MM.1S (cell line): ENCODE data around the gene ALG8.

Source experiments
- DNase-seq: peaks from one replicate; pipeline ENCODE4 v3.0.0-alpha.2; 2015
- H2AFZ ChIP-seq: fragments of 300-600 bp; sonication (generic); 2 replicates; pipeline ENCODE4 v1.6.0; 2016; ENCODE audit warnings: antibody characterized with exemption, low read length
- H3F3A ChIP-seq: fragments of 300-600 bp; sonication (generic); 2 replicates; pipeline ENCODE4 v1.6.1; 2016; ENCODE audit warnings: mild to moderate bottlenecking, antibody characterized with exemption, low read length, moderate library complexity, mixed read lengths; ENCODE audit not compliant: insufficient read depth
- H3K27ac ChIP-seq: fragments of 300-600 bp; sonication (generic); 2 replicates; pipeline ENCODE4 v1.5.1; 2016; ENCODE audit warnings: mild to moderate bottlenecking, low read length
- H3K27me3 ChIP-seq: fragments of 300-600 bp; sonication (generic); replicated peaks from 2 replicates; pipeline ENCODE4 v1.6.0; 2016; ENCODE audit warnings: low read length; ENCODE audit not compliant: insufficient read depth
- H3K36me3 ChIP-seq: fragments of 300-600 bp; sonication (generic); replicated peaks from 2 replicates; pipeline ENCODE4 v1.6.1; 2016; ENCODE audit warnings: mild to moderate bottlenecking, low read length, mixed read lengths; ENCODE audit not compliant: insufficient read depth
- H3K4me1 ChIP-seq: fragments of 300-600 bp; sonication (generic); 2 replicates; pipeline ENCODE4 v1.6.1; 2016; ENCODE audit warnings: low read length, mixed read lengths
- H3K4me2 ChIP-seq: fragments of 300-600 bp; sonication (generic); 2 replicates; pipeline ENCODE4 v1.6.0; 2016; ENCODE audit warnings: low read depth, low read length
- H3K4me3 ChIP-seq: fragments of 300-600 bp; sonication (generic); 2 replicates; pipeline ENCODE4 v1.5.1; 2016; ENCODE audit warnings: low read length, mixed read lengths
- H3K79me2 ChIP-seq: fragments of 300-600 bp; sonication (generic); 2 replicates; pipeline ENCODE4 v1.6.1; 2016; ENCODE audit warnings: mixed run types, low read length, mixed read lengths
- H3K9ac ChIP-seq: fragments of 300-600 bp; sonication (generic); 2 replicates; pipeline ENCODE4 v1.6.1; 2016; ENCODE audit warnings: low read length, mixed read lengths
- H3K9me2 ChIP-seq: fragments of 300-600 bp; sonication (generic); replicated peaks from 2 replicates; pipeline ENCODE4 v1.6.1; 2016; ENCODE audit warnings: mild to moderate bottlenecking, low read length, mixed read lengths; ENCODE audit not compliant: insufficient read depth
- H3K9me3 ChIP-seq: fragments of 300-600 bp; sonication (generic); replicated peaks from 2 replicates; pipeline ENCODE4 v1.6.1; 2016; ENCODE audit warnings: mild to moderate bottlenecking, low read length, mixed read lengths; ENCODE audit not compliant: insufficient read depth
- H4K20me1 ChIP-seq: fragments of 300-600 bp; sonication (generic); 2 replicates; pipeline ENCODE4 v1.6.1; 2016; ENCODE audit warnings: mild to moderate bottlenecking, low read length, moderate library complexity, mixed read lengths; ENCODE audit not compliant: insufficient read depth
- EZH2 ChIP-seq: fragments of 300-600 bp; sonication (generic); optimal IDR thresholded peaks from 2 replicates; pipeline ENCODE3; 2017; ENCODE audit warnings: low read depth, mild to moderate bottlenecking, antibody characterized with exemption, low read length, mixed read lengths
- EZH2phosphoT487 ChIP-seq: fragments of 300-600 bp; sonication (generic); IDR thresholded peaks from 2 replicates; pipeline ENCODE4 v1.6.1; 2018; ENCODE audit warnings: antibody characterized with exemption, low read length
- TF ChIP-seq, protein P1 (sequence below): fragments of 300-600 bp; sonication (generic); IDR thresholded peaks from 2 replicates; pipeline ENCODE4 v1.5.1; 2016; ENCODE audit warnings: antibody characterized with exemption, low read length, mixed read lengths

ALG8 gene

DNA sequence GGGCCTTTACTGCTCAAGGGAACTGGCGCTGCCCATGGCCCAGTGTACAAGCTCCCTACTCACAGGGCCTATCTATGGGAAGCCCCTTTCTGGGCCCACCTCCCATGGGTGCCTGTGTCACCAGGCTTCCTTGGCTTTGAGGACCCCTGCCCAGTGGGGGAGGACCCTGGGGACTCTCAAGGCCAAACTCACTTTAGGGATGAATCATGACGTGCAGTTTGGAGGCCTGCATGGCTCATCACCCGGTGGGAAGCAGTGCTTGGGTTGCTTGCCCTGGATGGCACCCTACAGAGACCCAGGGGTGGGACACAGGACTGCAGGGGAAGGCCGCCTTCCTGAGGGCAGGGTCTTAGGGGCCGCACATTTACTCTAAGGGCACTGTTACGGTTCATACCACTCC, 32.5 kb upstream of the ALG8 start:
- no peaks in the 10 kb centered on the region for H3K79me2 ChIP-seq
- DNase-seq, result no peak
- no peaks in the 10 kb centered on the region for H3K36me3 ChIP-seq
- H2AFZ ChIP-seq, result no peak overlapping the region
- no peaks in the 10 kb centered on the region for H3K9me2 ChIP-seq
- H3K4me2 ChIP-seq, result no peak overlapping the region
- no peak overlapping the region for H3K27ac ChIP-seq
- H3K4me3 ChIP-seq, result no peak overlapping the region
- H3K4me1 ChIP-seq, result no peaks in the 10 kb centered on the region
- no peaks in the 10 kb centered on the region for H3F3A ChIP-seq
- no peaks in the 10 kb centered on the region for H4K20me1 ChIP-seq
- no peaks in the 10 kb centered on the region for H3K9me3 ChIP-seq
- TF ChIP-seq EZH2 (no peak), EZH2phosphoT487 (no peak)
- TF ChIP-seq, protein P1, sequence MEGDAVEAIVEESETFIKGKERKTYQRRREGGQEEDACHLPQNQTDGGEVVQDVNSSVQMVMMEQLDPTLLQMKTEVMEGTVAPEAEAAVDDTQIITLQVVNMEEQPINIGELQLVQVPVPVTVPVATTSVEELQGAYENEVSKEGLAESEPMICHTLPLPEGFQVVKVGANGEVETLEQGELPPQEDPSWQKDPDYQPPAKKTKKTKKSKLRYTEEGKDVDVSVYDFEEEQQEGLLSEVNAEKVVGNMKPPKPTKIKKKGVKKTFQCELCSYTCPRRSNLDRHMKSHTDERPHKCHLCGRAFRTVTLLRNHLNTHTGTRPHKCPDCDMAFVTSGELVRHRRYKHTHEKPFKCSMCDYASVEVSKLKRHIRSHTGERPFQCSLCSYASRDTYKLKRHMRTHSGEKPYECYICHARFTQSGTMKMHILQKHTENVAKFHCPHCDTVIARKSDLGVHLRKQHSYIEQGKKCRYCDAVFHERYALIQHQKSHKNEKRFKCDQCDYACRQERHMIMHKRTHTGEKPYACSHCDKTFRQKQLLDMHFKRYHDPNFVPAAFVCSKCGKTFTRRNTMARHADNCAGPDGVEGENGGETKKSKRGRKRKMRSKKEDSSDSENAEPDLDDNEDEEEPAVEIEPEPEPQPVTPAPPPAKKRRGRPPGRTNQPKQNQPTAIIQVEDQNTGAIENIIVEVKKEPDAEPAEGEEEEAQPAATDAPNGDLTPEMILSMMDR, result no peak
- no peak overlapping the region for H3K9ac ChIP-seq
- H3K27me3 ChIP-seq, result no peaks in the 10 kb centered on the region

DNA sequence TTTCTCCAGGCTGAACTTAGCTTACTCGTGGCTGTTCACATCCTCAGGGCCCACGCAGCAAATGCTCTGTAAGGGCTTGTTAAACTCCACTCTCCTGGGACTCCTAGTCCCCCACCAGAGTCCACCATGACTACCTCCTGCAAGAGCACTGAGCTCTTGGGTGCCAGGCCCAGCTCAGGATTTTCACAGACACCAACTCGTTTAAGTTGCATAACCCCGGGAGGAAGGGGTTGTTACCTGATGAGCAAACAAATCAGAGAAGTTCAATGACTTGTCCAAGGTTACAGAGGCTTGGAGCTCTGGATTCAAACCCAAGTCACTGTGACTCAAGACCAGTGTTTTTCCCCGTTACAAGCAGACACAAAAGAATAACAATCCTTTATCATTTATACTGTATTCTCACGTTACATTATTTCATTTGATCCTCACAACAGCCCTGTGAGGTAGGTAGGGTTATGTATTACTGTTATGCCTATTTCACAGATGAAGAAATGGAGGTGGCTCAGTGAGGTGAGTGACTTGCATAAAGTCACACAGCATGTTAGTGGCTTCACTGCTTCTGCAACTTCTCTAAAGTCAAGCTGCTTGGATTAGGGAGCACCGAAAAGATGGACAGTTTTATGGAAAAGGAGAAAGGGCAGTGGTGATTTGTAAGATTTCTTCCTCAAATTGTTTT, 31.6 kb upstream of the ALG8 start:
- Histone ChIP-seq H3K4me3 (no peak overlapping the region), H4K20me1 (no peaks in the 10 kb centered on the region), H3K4me1 (no peaks in the 10 kb centered on the region), H3K27ac (no peak overlapping the region), H3F3A (no peaks in the 10 kb centered on the region), H3K36me3 (no peaks in the 10 kb centered on the region), H3K79me2 (no peaks in the 10 kb centered on the region), H3K9me3 (no peaks in the 10 kb centered on the region), H3K4me2 (no peak overlapping the region), H2AFZ (no peak overlapping the region), H3K9me2 (no peaks in the 10 kb centered on the region), H3K9ac (no peak overlapping the region), H3K27me3 (no peaks in the 10 kb centered on the region)
- TF ChIP-seq EZH2phosphoT487, result no peak
- TF ChIP-seq, protein P1, result no peak
- TF ChIP-seq EZH2, result no peak
- no peak for DNase-seq

DNA sequence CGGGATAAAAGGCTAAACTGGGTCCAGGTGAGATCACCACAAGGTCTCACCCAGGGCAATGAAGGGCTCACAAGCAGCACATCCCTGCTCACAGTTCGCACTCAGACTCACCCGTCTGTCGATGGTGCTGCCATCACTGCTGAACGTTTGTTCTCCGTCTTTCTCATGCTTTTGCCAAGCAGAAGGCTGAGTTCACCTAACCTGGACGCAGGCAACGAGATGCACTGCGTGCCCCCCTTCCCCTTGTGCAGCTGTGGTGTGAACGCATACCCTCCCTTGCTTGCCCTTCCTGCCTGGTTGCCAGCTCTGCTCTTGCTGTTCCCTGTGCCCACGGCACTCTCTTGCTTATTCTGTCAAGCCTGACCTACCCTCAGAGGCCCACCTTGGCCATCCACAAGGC, 31.0 kb upstream of the ALG8 start:
- Histone ChIP-seq H3K4me3 (no peak overlapping the region), H3K9ac (no peak overlapping the region), H3F3A (no peaks in the 10 kb centered on the region), H2AFZ (no peak overlapping the region), H3K4me2 (no peak overlapping the region), H3K4me1 (no peaks in the 10 kb centered on the region), H4K20me1 (no peaks in the 10 kb centered on the region), H3K9me3 (no peaks in the 10 kb centered on the region), H3K9me2 (no peaks in the 10 kb centered on the region), H3K27ac (no peak overlapping the region), H3K79me2 (no peaks in the 10 kb centered on the region), H3K27me3 (no peaks in the 10 kb centered on the region), H3K36me3 (no peaks in the 10 kb centered on the region)
- TF ChIP-seq, protein P1, result no peak
- TF ChIP-seq EZH2phosphoT487 (no peak), EZH2 (no peak)
- no peak for DNase-seq
